MCF 10A (cell line): ENCODE results near the gene RBM12. TPM values are rescaled to one million over a fixed set of nuclear protein-coding genes. Genes with fewer than 3 reads are reported as not detected.
A peak's percentile ranks its signal among the peaks of the same experiment; 100 is the strongest.

Source experiments
- BruUV-seq: library from RNA; stranded (reverse); fragments of 400-500 nt; replicated peaks from 2 replicates; lab custom pipeline; 2021; lab: Mats Ljungman, UMichigan
- CTCF ChIA-PET: fragments of 300-600 bp; sonication (Branson Sonifier 250); formaldehyde crosslinking; extraction: SDS; loops from one replicate; lab custom pipeline; 2021; ENCODE audit warnings: antibody characterized with exemption, inconsistent platforms; lab: Yijun Ruan, JAX
- POLR2A ChIA-PET: fragments of 300-600, 350-650 bp; sonication (Branson Sonifier 250); formaldehyde crosslinking; extraction: SDS; loops from one replicate; lab custom pipeline; 2020; ENCODE audit warnings: antibody characterized with exemption, inconsistent platforms; lab: Yijun Ruan, JAX
- DNase-seq: peaks from one replicate; pipeline ENCODE4 v3.0.0-alpha.2; 2018; ENCODE audit not compliant: unreplicated experiment
- H3K27ac Mint-ChIP-seq: one replicate; pipeline ENCODE4 v1.8.0; 2022; ENCODE audit warnings: mild to moderate bottlenecking, low read depth, mixed read lengths; ENCODE audit not compliant: unreplicated experiment
- H3K27me3 Mint-ChIP-seq: one replicate; pipeline ENCODE4 v1.8.0; 2022; ENCODE audit warnings: mixed read lengths; ENCODE audit not compliant: insufficient read depth, unreplicated experiment
- H3K36me3 Mint-ChIP-seq: one replicate; pipeline ENCODE4 v1.8.0; 2022; ENCODE audit warnings: mild to moderate bottlenecking, moderate library complexity, mixed read lengths; ENCODE audit not compliant: insufficient read depth, unreplicated experiment
- H3K4me1 Mint-ChIP-seq: one replicate; pipeline ENCODE4 v1.8.0; 2022; ENCODE audit warnings: mixed read lengths; ENCODE audit not compliant: insufficient read depth, unreplicated experiment
- H3K4me3 Mint-ChIP-seq: one replicate; pipeline ENCODE4 v1.8.0; 2022; ENCODE audit warnings: mild to moderate bottlenecking, moderate library complexity, mixed read lengths; ENCODE audit not compliant: unreplicated experiment
- H3K9me3 Mint-ChIP-seq: one replicate; pipeline ENCODE4 v1.8.0; 2022; ENCODE audit warnings: mixed read lengths; ENCODE audit not compliant: unreplicated experiment
- intact Hi-C: fragments of 100-400 bp; cut with micrococcal nuclease; formaldehyde crosslinking; loops from 2 replicates; pipeline ENCODE4 v1.14.1; 2022
- total RNA-seq: library from RNA; stranded (reverse); gene quantifications from 2 replicates; pipeline ENCODE4 v1.2.3, GENCODE V29; 2022
- TF ChIP-seq, protein P1 (sequence below): fragments of 200-600 bp; IDR thresholded peaks from one replicate; pipeline ENCODE4 v1.8.0; 2022; ENCODE audit warnings: antibody characterized with exemption, mild to moderate bottlenecking; ENCODE audit not compliant: unreplicated experiment

The RBM12 gene
- total RNA-seq, 1 experiment from 2014 or later, result 60.1 TPM

- ChIA-PET POLR2A (interaction anchor here (0.9 to 2.4 kb wide), 3 partner anchors 9 to 73 kb away, joined by 3 to 9 read pairs (median 4); partner anchors contain the start of gene RBM39), CTCF (interaction anchor here (0.9 kb wide), 1 partner anchor 10 kb away, joined by 3 read pairs; no protein-coding TSS in a partner anchor)
- TF ChIP-seq, protein P1, sequence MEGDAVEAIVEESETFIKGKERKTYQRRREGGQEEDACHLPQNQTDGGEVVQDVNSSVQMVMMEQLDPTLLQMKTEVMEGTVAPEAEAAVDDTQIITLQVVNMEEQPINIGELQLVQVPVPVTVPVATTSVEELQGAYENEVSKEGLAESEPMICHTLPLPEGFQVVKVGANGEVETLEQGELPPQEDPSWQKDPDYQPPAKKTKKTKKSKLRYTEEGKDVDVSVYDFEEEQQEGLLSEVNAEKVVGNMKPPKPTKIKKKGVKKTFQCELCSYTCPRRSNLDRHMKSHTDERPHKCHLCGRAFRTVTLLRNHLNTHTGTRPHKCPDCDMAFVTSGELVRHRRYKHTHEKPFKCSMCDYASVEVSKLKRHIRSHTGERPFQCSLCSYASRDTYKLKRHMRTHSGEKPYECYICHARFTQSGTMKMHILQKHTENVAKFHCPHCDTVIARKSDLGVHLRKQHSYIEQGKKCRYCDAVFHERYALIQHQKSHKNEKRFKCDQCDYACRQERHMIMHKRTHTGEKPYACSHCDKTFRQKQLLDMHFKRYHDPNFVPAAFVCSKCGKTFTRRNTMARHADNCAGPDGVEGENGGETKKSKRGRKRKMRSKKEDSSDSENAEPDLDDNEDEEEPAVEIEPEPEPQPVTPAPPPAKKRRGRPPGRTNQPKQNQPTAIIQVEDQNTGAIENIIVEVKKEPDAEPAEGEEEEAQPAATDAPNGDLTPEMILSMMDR, result no peak
- no TSS peak for BruUV-seq
- no peaks in the 10 kb centered on the region for H3K27me3 Mint-ChIP-seq
- H3K27ac Mint-ChIP-seq, result peak overlapping the region; percentile 16
- H3K36me3 Mint-ChIP-seq, result peaks cover 50% of the 10 kb centered on the region
- no peaks in the 10 kb centered on the region for H3K4me1 Mint-ChIP-seq
- no peaks in the 10 kb centered on the region for H3K9me3 Mint-ChIP-seq
- no peak for DNase-seq
- intact Hi-C loops, result loop anchor here (10.0 kb wide), 1 partner anchor 105 kb away; no protein-coding TSS in a partner anchor
- no peak overlapping the region for H3K4me3 Mint-ChIP-seq
These were observed 5.0 kb upstream of the RBM12 start for GRCh38 chr20:35669681-35670080.

- Mint-ChIP-seq H3K27me3 (no peaks in the 10 kb centered on the region), H3K9me3 (no peaks in the 10 kb centered on the region), H3K36me3 (peaks cover 52% of the 10 kb centered on the region), H3K4me3 (no peak overlapping the region), H3K27ac (no peak overlapping the region), H3K4me1 (no peaks in the 10 kb centered on the region)
- TF ChIP-seq, protein P1, result no peak
- ChIA-PET CTCF (interaction anchor here (0.9 to 1.2 kb wide), 2 partner anchors 10 to 122 kb away, joined by 3 read pairs; no protein-coding TSS in a partner anchor), POLR2A (interaction anchor here (0.9 to 2.4 kb wide), 3 partner anchors 8 to 73 kb away, joined by 3 to 9 read pairs (median 4); partner anchors contain the start of gene RBM39)
- DNase-seq, result no peak
- intact Hi-C loops, result loop anchor here (10.0 kb wide), 1 partner anchor 104 kb away; no protein-coding TSS in a partner anchor
- BruUV-seq, result no TSS peak
These were observed 4.5 kb upstream of the RBM12 start for GRCh38 chr20:35669221-35669620.

GRCh38 chr20:35665949-35666288 is 1.2 kb upstream of the RBM12 start:
- no peaks in the 10 kb centered on the region for H3K9me3 Mint-ChIP-seq
- CTCF ChIA-PET, result interaction anchor here (0.6 to 1.7 kb wide), 6 partner anchors 11 to 241 kb away, joined by 4 to 6 read pairs (median 5); no protein-coding TSS in a partner anchor
- no peak for DNase-seq
- no TSS peak for BruUV-seq
- no peak overlapping the region for H3K27ac Mint-ChIP-seq
- POLR2A ChIA-PET, result interaction anchor here (0.6 to 7.8 kb wide), 11 partner anchors 9 to 927 kb away, joined by 3 to 124 read pairs (median 38); partner anchors contain the start of genes ERGIC3, NFS1, RBM39 and ROMO1
- TF ChIP-seq, protein P1, result no peak
- peak overlapping the region; percentile 14 for H3K4me3 Mint-ChIP-seq
- intact Hi-C loops, result loop anchor here (10.0 kb wide), 1 partner anchor 101 kb away; no protein-coding TSS in a partner anchor
- H3K36me3 Mint-ChIP-seq, result peaks cover 25% of the 10 kb centered on the region
- H3K4me1 Mint-ChIP-seq, result peaks cover 19% of the 10 kb centered on the region
- H3K27me3 Mint-ChIP-seq, result no peaks in the 10 kb centered on the region
